Measurements from ENCODE around the gene CBY2.

GRCh38 chr13:45721203-45721731 is 19.1 kb downstream of the CBY2 start:
- TF ChIP-seq CTCF (conservative IDR thresholded peaks at IDR 0.05; ENCODE audit: low read length), result no peak
- no peak for TF ChIP-seq EZH2phosphoT487 (IDR thresholded peaks at IDR 0.05; ENCODE audit: borderline replicate concordance)

Data from Loucy (cell line).